Colon (tissue), 2 donors: ENCODE data around the gene JPH4.
"Not testable (repeated sequence)": the region's sequence is repeated elsewhere in the genome, so short reads cannot be mapped to it uniquely, and the experiment has no call there.

Experiments
- FAIRE-seq: peaks from 2 replicates; lab custom pipeline; 2012; peaks lifted over from hg19 to GRCh38; lab: Jason Lieb, UNC
- donor health status: control.
- donor health status: control.

JPH4 gene

DNA sequence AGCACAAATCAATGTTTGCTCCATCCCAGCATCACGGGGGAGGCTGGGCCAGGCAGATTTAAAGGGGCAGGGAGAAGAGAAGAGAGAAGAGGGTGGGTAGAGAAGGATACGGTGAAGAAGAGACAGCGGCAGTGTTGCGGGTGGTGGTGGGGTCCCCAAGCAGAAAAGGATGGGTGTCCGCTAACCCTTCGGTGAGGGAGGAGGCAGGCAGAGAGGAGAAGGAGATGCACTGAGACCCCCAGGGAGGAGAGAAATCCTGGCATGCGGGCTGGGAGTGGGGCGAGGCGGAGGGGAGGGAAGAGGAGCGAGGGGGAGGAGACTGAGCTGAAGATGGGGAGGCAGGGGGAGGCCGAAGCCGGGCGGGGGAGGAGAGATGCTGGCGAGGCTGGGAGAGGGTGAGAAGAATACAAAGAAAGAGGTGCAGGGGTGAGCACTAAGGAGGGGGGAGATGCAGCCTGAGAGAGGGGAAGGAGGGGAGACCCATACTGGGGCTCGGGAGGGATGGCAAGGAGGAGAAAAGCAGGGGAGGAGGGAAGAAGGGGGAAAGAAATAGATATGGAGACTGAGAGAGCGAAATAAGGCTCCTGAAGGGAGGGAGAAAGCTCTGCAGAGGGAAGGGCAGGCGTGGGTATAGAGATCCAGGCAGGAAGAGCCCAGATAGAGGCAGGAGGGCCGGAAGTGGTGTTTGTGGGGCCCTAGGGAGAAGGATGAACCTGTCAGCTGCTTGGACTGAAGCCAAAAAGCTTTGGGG lies at the start of gene JPH4:
Gene JPH4, minus strand, starts transcription at position 231 of the 751 bp plus-strand sequence. CDS start 1,337 bp downstream, outside the sequence.
- FAIRE-seq: no peak

DNA sequence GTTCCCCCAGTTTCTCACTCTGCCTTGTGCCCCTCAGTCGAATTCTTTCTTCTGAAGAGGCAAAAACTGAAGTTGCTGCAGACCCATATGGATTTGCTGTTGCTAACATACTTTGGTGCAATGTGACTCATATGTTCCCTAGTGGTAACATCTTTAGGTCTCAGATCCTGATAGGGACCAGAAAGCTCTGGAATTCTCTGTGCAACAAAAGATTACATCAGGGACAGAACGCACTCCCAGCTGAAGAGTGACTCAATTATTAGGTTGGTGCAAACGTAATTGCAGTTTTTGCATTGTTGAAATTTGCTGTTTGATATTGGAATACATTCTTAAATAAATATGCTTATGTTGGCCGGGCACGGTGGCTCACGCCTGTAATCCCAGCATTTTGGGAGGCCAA lies 49.4 kb upstream of the JPH4 start:
- FAIRE-seq: no peak

DNA sequence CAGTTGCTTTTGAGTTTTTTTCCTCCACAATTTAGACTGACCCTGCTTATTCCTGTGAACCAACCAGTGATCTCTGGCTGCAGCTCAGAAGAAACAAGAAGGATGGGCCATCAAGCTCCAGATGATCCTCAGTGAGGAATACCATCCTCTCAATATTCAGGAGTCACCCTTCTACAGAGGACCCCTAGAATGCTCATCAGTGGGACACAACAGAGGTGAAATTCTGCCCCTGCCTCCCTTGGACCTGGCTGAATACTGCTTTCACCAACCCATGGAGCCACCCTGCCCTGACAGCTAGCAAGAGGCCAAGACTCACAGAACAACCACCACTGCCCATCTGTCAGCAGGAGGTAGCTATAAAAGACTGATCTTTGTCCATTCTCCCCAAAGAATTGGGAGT lies 48.4 kb upstream of the JPH4 start:
- no peak for FAIRE-seq

DNA sequence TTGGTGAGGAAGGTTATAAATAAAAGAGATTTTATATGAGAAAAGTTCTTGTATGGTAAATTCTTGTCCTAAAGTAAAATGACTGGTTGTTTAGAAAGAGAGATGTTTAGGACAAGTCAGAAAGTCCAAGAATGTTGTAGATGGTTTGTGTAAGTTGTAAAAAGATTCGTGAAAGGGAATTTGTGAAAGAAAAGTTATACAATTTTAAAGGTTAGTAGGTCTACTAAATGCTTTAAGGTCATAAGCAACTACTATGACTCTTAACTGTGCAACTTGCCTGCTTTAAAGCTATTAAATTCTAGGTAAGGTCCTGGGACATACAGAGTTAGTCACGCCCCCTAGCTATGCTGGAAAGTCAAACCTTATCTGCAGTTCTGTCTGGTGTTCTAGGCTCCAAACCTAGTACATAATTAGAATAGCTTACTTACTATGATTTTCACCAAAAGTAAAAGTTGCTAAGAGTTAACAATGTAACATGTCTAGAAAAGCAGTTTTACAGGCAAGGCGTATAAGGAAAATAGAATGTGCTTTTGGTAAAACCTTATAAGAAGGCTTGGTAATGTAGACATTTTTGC lies 46.3 kb upstream of the JPH4 start:
- FAIRE-seq: no peak

DNA sequence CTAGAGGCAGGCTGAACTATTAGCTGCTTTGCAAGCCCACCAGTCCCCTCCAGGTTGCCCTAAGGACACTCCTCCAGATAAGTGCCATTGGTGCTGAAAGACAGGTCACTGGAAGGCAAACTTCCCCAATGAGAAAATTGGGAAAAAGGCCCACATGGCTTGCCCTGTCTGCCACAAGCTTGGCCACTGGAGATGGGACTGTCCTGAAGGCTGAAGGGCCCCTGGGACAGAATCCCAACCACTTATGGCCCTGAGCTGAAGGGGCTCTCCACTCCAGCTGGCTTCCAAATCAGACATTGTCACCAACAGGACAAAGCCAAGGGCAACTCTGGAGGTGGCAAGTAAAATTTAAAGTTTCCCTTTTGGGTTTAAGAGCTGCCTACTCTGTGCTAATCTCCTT lies 45.4 kb upstream of the JPH4 start:
- no peak for FAIRE-seq

DNA sequence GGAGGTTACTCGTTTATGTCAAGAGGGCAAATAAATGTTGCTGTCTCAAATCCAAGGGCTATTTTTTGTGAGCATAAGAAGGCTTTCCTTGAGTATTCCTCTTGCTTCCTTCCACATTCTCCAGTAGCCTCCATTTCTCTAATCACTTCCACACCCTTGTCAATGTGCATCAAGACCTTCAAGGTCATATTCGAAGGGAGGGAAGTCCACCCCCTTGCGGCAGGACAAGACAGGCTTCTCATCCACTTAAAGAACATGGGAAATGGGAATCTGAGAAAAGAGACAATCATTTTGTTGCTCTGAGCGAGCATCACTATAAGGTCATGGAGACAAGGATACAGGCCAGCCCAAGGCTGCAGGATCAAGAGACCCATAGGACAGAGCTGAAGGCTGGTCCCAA lies 44.4 kb upstream of the JPH4 start:
- FAIRE-seq: no peak

DNA sequence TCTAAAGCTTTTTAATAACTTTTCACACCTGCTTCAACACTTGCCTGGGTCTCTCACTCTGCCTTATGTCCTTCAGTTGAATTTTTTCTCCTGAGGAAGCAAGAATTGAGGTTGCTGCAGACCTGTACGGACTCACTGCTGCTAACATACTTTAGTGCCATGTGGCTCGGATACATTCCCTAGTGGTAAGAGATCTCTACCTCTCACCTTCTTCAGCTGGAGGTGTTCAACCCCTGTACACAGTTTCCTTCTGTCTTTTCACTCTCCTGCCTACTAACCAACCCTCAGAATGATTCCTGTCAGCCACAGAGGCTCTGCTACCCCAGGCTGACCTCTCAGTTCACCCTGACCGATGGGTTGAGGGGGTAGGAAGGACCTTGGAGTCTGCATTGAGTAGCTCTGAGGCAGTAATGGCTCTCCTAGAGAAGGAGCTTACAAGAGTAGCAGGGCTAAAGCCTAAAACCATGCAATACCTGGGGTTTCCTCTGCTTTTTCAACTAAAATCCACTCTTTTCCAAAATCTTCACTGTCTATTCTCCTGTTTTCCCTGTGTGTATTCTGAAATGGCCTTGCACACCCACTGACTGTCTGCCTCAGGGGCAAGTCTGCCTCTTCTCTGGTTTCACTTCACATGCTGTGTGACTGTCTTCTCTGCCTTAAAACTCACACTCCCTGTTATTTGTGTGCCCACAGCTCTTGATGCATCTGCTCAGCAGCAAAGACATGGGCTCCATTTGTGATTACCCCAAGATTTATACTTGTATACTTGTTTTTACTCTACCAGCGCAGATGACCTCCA lies 43.5 kb upstream of the JPH4 start:
- FAIRE-seq: no peak

DNA sequence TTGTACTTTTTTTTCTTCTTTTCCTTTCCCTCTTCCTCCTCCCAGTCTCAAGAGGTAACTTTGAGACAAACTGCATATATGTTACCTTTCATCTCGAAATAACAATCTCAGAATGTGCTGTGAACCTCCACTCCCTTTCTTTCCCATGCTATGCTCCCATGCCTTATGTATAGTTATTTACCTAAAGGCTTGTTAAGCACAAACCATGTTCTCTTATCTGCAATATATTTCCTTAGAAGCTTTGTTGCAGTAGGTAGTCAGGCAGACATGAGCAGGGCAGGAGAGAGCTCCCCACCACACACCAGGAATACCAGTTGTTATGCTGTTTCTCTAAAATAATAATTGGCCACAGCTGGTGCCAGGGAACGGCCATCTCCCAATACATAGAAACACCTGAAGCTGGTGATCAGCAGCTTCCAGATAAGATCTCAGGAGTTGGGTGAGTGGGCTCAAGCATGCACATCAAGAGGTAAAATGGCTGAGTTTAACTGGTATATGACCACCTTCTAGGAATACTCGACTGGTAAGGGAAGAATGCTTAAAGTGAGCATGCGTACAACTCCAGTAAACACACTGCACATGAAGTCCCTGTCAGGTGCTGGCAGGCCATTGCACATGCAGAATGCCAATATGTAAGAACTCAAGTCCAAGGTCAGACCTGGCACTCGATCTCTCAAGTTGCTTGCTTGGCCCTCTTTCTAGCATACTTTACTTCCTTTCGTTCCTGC lies 42.8 kb upstream of the JPH4 start:
- FAIRE-seq: no peak

DNA sequence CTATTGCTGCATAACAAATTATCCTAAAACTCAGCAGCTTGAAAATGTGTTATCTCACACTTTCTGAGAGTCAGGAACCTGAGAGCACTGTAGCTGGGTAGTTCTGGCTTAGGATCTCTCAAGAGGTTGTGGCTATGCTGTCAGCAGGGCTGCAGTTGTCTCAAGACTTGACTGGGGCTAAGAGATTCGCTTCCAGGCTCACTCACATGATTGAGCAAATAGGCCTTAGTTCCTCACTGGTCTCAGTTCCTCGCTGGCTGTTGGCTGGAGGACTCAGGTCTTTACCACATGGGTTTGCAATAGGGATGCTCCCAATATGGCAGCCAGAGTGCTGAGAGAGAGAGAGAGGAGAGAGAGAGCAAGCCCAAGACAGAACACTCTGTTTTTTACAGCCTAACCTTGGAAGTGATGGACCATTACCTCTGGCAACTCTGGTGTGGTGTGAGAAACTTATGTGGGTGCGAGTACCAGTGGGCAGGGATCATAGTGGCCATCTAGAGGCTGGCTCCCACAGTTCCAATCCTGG lies 41.6 kb upstream of the JPH4 start:
- no peak for FAIRE-seq

DNA sequence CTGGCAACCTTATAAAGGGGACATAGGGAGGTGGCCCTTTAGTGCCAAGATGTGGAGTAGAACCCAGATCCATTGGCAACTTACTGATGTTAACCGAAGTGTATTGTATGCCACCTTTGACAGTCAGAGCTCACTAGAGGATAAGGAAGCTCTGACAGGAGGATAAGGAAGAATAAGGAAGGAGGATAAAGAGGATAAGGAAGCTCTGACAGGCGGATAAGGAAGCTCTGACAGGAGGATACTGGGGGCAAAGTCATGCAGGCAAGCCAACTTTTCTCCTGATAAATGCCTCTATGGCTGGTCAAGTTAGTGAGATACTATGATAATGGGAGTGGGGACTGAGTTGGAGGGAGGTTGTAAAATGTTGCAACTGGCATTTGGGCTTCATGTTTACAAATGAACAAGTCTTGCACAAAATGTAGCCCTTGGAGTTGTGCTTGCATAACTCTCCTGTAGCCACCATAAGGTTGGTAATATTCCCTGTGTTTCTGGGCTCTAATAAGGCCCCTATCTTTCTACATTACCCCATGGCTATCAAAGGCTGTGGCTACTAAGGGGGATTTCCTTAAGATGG lies 39.9 kb upstream of the JPH4 start:
- no peak for FAIRE-seq

DNA sequence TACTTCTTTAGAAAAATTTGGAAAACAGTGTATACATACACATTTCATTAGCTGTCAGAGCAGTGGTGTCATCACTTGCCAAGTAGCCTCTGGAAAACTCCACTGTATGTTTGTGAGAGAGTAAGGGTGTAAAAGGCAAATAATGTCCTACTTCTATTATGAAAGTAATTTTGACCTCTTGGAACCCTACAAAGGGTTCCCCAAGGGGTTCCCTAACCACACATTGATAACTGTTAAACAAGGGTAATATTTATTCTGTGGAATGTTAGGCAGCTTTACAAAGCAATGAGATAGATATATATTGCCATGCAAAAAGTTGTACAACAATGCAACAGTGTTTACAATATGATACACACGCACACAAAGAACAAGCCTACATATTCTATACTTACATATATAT lies 38.9 kb upstream of the JPH4 start:
- no peak for FAIRE-seq

DNA sequence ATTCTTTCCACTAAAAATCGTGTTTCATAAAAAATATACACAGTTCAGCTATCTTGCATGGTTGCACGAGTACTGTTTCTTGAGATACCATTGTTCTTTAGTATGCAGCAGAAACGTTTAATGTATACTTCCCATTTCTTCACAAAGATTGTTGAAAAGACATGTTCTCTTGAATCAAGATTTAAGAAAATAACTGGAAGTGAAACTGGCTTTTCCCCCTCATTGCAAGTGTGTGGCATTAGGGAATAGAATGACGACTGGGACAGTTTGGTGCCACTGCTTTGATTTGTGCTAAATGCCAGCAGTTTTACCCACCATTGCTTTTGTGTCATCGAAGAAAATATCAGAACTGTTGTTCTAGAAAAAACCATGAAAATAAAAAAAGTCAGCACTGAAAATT lies 37.3 kb upstream of the JPH4 start:
- FAIRE-seq: no peak

DNA sequence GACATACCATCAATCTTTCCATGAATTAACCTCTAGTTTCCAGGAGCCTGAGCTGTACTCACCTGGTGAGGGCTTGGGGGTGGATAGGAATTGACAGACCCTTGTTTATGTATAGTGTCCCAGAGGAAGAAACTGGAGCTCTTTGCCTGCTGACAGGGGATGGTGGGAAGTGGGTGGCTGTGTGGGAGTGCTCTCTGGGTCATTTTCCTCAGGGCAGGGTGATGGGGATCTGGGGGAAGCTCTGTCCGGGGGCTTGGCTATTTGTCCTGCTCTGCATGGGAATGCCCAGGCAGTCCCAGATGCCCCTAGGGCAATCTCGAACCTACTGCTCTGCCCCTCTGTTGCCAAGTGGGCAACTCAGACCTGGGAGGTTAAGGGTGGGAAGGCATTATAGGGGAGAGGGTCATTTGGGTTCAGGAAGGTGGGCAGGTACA lies 35.8 kb upstream of the JPH4 start:
- FAIRE-seq: no peak

DNA sequence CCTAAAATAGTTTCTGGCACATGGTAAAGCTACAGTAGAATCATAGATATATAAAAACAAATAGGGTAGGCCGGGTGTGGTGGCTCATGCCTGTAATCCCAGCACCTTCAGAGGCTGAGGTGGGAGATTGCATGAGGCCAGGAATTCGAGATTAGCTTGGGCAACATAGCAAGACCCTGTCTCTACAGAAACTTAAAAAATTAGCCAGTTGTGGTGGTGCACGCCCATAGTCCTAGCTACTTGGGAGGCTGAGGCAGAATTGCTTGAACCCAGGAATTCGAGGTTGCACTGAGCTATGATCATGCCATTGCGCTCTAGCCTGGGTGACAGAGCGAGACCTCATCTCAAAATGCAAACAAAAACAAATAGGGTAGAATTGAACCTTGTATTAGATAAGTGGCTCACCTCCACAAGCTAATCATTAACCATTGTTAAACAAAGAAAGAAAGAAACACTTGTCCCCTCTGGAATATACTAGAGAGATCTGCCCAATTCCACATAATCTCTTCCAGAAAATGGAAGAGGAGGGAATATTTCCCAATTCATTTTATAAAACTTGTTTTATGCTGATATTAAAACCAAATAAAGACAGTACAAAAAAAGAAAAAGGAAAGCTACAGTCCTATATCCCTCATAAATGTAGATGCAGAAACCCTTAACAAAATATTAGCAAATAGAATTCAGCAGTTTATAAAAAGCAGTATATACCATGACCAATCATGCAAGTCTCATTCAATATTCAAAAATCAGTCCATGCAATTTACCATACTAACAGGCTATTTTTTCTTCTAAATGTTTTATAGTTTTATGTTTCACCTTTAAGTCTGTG lies 34.9 kb upstream of the JPH4 start:
- no peak for FAIRE-seq

DNA sequence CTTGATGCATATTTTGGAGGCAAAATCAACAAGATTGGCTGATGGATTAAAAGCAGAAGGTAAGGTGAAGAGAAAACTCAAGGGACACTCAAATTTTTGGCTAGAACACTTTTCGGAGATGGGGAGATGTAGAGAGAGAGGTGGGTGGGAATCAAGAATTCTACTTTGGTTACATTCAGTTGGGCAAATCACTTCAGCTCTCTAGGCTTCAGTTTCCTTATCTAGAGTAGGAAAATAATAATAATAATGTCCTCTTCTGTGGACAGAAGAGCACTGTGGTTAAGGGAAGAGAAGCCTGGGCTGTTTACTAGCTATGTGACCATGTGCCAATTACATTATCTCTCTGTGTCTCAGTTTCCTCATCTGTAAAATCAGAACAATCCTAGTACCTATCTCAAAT lies 34.2 kb upstream of the JPH4 start:
- no peak for FAIRE-seq

DNA sequence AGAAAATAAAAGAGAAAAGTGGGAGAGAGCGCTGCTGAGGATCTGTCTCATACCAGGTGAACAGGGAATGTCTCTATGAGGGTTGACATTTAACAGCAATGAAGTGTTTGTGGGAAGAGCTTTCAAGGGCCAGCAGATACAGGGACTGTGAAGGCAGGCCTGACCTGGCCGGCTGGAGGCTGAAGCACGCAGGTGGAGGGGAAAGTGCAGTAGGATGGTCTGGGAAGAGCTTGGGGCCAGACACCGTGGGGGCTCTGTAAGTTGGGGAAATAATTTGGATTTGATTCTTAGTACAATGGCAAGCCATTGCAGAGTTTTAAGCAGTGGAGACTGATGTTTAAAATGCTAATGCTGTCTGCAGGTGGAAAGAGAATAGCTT lies 33.8 kb upstream of the JPH4 start:
- no peak for FAIRE-seq

DNA sequence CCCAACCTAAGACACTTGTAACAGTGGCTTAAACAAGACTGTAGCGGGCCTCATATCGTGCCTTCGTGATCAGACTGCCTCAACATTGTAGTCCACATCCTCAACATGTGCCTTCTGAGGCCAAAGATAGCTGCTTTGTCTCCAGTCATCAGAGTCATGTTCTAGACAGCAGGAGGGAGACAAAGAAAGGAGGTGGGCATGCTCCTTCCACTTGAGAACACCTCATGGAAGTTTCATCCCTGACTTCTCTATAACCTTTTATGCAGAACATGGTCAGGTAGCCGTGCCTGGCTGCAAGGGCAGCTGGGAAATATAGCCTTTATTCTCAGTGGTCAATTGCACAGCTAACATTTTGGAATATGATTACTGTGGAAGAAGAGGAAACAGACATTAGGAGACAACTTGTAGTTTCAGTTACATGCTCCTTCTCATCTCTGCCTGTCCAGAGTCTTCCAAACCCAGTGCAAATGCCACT lies 32.3 kb upstream of the JPH4 start:
- no peak for FAIRE-seq

DNA sequence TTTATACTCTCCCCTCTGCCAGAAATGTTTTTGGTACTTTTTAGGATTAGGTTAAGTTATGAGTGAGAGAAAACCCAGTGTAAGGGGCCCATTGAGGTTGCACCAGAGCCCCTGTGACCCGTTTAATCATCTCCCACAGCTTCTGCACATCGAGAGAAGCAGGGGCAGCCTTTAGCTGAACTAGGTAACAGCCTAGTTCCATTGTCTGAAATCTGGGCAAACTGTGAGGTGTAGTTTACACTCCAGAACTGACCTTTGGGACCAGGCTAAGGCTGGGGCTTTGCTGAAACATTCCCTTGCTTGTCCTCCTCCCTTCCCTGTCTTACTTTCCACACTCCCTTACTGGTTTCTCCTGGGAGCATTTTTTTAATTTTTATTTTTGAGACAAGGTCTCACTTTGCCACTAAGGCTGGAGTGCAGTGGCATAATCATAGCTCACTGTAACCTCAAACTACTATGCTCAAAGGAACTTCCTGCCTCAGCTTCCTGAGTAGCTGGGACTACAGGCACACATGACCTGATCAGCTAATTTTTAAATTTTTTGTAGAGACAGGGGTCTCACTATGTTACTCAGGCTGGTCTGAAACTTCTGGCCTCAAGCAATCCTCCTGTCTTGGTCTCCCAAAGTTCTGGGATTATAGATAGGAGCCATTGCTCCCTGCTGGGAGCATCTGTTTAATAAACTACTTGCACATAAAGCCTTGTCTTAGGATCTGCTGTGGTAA lies 31.7 kb upstream of the JPH4 start:
- FAIRE-seq: no peak

DNA sequence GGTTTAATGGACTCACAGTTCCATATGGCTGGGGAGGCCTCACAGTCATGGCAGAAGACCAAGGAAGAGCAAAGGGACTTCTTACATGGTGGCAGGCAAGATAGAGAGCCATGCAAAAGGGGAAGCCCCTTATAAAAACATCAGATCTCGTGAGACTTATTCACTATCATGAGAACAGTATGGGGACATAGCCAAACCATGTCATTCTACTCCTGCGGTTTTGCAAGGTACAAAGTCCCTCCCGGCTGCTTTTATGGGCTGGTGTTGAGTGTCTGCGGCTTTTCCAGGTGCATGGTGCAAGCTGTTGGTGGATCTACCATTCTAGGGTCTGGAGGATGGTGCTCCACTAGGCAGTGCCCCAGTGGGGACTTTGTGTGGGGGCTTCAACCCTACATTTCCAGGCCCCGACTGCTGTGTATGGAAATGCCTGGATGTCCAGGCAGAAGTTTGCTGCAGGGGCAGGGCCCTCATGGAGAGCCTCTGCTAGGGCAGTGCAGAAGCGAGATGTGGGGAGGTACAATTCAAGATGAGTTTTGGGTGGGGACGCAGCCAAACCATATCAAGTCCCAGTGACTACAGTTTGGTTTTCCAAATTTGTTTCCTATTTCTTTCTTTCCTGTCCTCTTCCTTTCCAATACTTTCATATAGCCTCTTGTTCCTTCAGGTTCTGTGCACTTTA lies 31.0 kb upstream of the JPH4 start:
- FAIRE-seq: not testable (repeated sequence)

DNA sequence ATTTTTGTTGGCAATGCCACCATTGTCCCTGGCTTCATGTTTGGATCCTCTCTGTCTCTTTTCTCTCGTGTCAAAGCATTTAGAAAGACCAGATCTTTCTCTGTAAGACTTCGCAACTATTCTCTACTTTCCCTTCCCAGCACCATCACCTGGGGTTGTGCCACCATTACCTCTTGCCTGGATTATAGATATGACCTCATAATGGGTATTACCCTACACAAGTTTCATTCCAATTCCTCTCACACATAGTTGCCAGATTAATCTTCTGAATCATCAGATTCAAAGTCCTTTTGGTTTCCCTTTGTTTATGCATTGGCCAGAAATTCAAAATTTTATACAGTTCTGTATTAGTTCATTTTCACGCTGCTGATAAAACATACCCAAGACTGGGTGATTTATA lies 30.4 kb upstream of the JPH4 start:
- FAIRE-seq: no peak
